RWPE2 (cell line): ENCODE data around the gene HYKK.

Experiments
- ATAC-seq: fragments of 200-7000 bp; cut with Tn5 transposase; 3 replicates; pipeline ENCODE4 v1.9.1; 2021; ENCODE audit warnings: low read depth
- DNase-seq: peaks from one replicate; pipeline ENCODE4 v3.0.0-alpha.2; 2020; ENCODE audit warnings: low spot score
- H3K27ac ChIP-seq: fragments of 450-650 bp; 2 replicates; pipeline ENCODE4 v1.5.1; 2017; ENCODE audit warnings: mild to moderate bottlenecking; ENCODE audit not compliant: poor library complexity, severe bottlenecking
- H3K27me3 ChIP-seq: fragments of 250-450 bp; sonication (Bioruptor Pico); 2 replicates; pipeline ENCODE4 v1.5.1; 2021; ENCODE audit warnings: mild to moderate bottlenecking, moderate library complexity; ENCODE audit not compliant: insufficient read depth, poor library complexity, severe bottlenecking
- H3K36me3 ChIP-seq: fragments of 250-450 bp; sonication (Bioruptor Pico); 2 replicates; pipeline ENCODE4 v1.5.1; 2020; ENCODE audit warnings: low read depth, mild to moderate bottlenecking, moderate library complexity
- H3K4me1 ChIP-seq: fragments of 250-450 bp; sonication (Bioruptor Pico); 2 replicates; pipeline ENCODE4 v1.5.1; 2021; ENCODE audit warnings: mild to moderate bottlenecking, moderate library complexity; ENCODE audit not compliant: insufficient read depth, poor library complexity, severe bottlenecking
- H3K4me3 ChIP-seq: fragments of 250-450 bp; sonication (Bioruptor Pico); 2 replicates; pipeline ENCODE4 v1.5.1; 2021; ENCODE audit warnings: mild to moderate bottlenecking, moderate library complexity; ENCODE audit not compliant: severe bottlenecking
- H3K9me3 ChIP-seq: fragments of 250-450 bp; sonication (Bioruptor Pico); 2 replicates; pipeline ENCODE4 v1.5.1; 2021; ENCODE audit warnings: mild to moderate bottlenecking, moderate library complexity; ENCODE audit not compliant: severe bottlenecking
- TF ChIP-seq, protein P1 (sequence below): fragments of 450-650 bp; IDR thresholded peaks from one replicate; pipeline ENCODE4 v1.5.1; 2017; ENCODE audit warnings: mild to moderate bottlenecking, moderate library complexity; ENCODE audit not compliant: poor library complexity, severe bottlenecking

The HYKK gene

DNA sequence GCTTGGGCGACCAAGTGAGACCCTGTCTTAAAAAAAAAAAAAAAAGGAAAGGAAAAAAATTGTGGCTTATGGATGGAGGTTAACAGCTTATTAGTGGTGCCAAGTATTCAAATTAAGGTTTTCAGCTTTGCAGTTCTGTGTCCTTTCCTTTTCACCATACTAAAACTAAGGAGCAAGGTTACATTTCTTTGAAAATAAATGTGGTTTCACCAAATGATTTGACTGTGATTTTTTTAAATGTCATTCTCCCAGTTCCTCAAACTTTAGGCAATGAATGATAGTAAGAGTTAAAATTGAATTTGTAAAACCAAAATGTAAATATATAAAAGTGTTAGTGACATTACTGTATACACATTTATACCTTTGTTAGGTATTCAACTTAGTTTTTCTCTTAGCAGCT lies 67.6 kb downstream of the HYKK start:
- Histone ChIP-seq H3K36me3 (no peaks in the 10 kb centered on the region), H3K4me1 (no peaks in the 10 kb centered on the region), H3K4me3 (no peak overlapping the region), H3K27me3 (no peaks in the 10 kb centered on the region), H3K9me3 (no peaks in the 10 kb centered on the region), H3K27ac (no peak overlapping the region)
- TF ChIP-seq, protein P1, sequence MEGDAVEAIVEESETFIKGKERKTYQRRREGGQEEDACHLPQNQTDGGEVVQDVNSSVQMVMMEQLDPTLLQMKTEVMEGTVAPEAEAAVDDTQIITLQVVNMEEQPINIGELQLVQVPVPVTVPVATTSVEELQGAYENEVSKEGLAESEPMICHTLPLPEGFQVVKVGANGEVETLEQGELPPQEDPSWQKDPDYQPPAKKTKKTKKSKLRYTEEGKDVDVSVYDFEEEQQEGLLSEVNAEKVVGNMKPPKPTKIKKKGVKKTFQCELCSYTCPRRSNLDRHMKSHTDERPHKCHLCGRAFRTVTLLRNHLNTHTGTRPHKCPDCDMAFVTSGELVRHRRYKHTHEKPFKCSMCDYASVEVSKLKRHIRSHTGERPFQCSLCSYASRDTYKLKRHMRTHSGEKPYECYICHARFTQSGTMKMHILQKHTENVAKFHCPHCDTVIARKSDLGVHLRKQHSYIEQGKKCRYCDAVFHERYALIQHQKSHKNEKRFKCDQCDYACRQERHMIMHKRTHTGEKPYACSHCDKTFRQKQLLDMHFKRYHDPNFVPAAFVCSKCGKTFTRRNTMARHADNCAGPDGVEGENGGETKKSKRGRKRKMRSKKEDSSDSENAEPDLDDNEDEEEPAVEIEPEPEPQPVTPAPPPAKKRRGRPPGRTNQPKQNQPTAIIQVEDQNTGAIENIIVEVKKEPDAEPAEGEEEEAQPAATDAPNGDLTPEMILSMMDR: no peak
- DNase-seq: no peak
- no peak for ATAC-seq
